Keratinocyte (primary cell): ENCODE results near the gene SERTAD4.

Experiments used
- CTCF ChIP-seq, 3 experiments: IDR thresholded peaks in 1 of 3; conservative IDR thresholded peaks in 1 of 3; optimal IDR thresholded peaks in 1 of 3; 2 replicates in 2 of 3; 3 replicates in 1 of 3; pipeline versions ENCODE3 to v1.5.1; 2011; ENCODE audit warnings: low read length in 3 of 3, mild to moderate bottlenecking in 3 of 3, moderate library complexity in 2 of 3, control low read depth in 1 of 3, inconsistent platforms in 1 of 3; ENCODE audit not compliant: insufficient read depth in 2 of 3; ENCODE audit errors: extremely low read depth in 1 of 3
- EZH2 ChIP-seq: IDR thresholded peaks from one replicate; pipeline ENCODE4 v1.6.1; 2012; ENCODE audit warnings: inconsistent platforms, mild to moderate bottlenecking, low read length, moderate library complexity

GRCh38 chr1:210292231-210292871 is 59.8 kb downstream of the SERTAD4 start:
- TF ChIP-seq CTCF (optimal IDR thresholded peaks at IDR 0.05 in 1 of 3, IDR thresholded peaks at IDR 0.05 in 1 of 3, conservative IDR thresholded peaks at IDR 0.05 in 1 of 3; ENCODE audit: extremely low read depth in 1 of 3, insufficient read depth in 2 of 3, low read length in 3 of 3) (peak in 2 of 3 experiments; percentile 40 to 71), EZH2 (no peak)
